Activated T-cell treated with anti-CD3 and anti-CD28 coated beads, Interleukin-2, amount 50 U/mL, for 24 hours (primary cell): Measurements from ENCODE around the gene EPHA6.
"Not testable (repeated sequence)": the region's sequence is repeated elsewhere in the genome, so short reads cannot be mapped to it uniquely, and the experiment has no call there.

Source experiments
- DNase-seq: peaks from one replicate; pipeline ENCODE4 v3.0.0-alpha.2; 2020
- H3K27ac Mint-ChIP-seq: 2 replicates; pipeline ENCODE4 v1.8.0; 2020; ENCODE audit warnings: mild to moderate bottlenecking, mixed read lengths
- H3K27me3 Mint-ChIP-seq: 2 replicates; pipeline ENCODE4 v1.8.0; 2020; ENCODE audit warnings: mixed read lengths
- H3K36me3 Mint-ChIP-seq: 2 replicates; pipeline ENCODE4 v1.8.0; 2020; ENCODE audit warnings: low read depth, mixed read lengths
- H3K4me1 Mint-ChIP-seq: 2 replicates; pipeline ENCODE4 v1.8.0; 2020; ENCODE audit warnings: low read depth, mixed read lengths
- H3K4me3 Mint-ChIP-seq: 2 replicates; pipeline ENCODE4 v1.8.0; 2020; ENCODE audit warnings: mild to moderate bottlenecking, moderate library complexity, mixed read lengths
- H3K9me3 Mint-ChIP-seq: 2 replicates; pipeline ENCODE4 v1.8.0; 2020; ENCODE audit warnings: mixed read lengths

Gene EPHA6

DNA sequence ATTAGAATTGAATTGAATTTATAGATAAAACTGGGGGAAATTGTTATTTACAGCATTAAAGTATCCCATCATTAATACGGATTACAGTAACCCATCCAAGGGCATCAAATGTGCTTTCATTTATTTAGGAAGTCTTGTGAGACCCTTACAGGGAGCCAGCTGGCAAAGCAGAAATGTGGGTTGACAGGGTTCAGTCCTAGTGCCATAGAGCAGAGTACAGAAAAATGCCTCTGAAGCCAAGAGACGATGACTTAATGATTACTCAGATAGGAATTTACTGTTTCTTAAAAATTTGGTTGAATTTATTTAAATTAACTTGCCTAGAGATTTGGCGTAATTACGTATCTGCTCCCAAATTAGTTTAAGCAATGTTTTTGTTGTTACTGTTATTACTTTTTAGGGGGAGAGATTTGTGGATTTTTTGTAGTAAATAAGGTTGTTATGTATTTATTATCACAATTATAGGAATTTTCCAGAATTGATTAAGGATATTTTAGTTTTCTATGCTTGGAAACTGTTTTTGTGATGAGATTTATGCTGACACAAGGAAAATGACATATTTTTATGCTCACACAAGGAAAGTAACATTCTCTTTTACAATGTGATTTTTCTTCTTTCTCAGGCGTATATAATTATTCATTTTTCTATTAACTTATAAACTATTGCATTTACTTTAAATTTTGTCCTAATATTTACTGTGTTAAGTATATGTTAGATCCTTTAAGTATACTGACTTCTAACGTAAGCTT lies 152.0 kb downstream of the EPHA6 start:
- H3K4me1 Mint-ChIP-seq = no peaks in the 10 kb centered on the region
- H3K4me3 Mint-ChIP-seq = no peak overlapping the region
- no peak overlapping the region for H3K27ac Mint-ChIP-seq
- no peaks in the 10 kb centered on the region for H3K9me3 Mint-ChIP-seq
- DNase-seq = no peak
- H3K36me3 Mint-ChIP-seq = no peaks in the 10 kb centered on the region
- no peaks in the 10 kb centered on the region for H3K27me3 Mint-ChIP-seq

DNA sequence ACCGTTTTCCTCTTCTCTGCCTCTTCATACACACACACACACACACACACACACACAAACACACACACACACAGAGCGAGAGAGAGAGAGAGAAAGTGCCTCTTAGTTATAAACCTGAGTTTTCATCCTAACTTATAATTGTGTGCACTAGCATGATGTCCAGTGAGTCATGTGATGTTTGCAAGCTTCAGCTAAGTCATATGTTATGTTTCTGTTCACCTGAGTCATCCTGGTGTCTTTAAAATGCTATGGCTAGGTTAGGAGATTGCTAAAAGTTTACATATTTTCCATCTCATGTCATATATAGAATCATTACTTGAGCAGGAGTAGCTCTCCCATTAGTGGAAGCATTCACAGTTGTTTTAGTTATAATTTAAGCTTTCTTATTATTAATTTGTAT lies 155.8 kb downstream of the EPHA6 start:
- DNase-seq = no peak
- Mint-ChIP-seq H3K36me3 (no peaks in the 10 kb centered on the region), H3K4me3 (no peak overlapping the region), H3K27me3 (no peaks in the 10 kb centered on the region), H3K27ac (no peak overlapping the region), H3K4me1 (no peaks in the 10 kb centered on the region), H3K9me3 (no peaks in the 10 kb centered on the region)

GRCh38 chr3:96977671-96978070 lies 163.3 kb downstream of the EPHA6 start:
- DNase-seq = no peak
- no peak overlapping the region for H3K27ac Mint-ChIP-seq
- H3K9me3 Mint-ChIP-seq = peaks cover 3% of the 10 kb centered on the region
- H3K4me1 Mint-ChIP-seq = no peaks in the 10 kb centered on the region
- H3K36me3 Mint-ChIP-seq = no peaks in the 10 kb centered on the region
- H3K4me3 Mint-ChIP-seq = no peak overlapping the region
- H3K27me3 Mint-ChIP-seq = no peaks in the 10 kb centered on the region

DNA sequence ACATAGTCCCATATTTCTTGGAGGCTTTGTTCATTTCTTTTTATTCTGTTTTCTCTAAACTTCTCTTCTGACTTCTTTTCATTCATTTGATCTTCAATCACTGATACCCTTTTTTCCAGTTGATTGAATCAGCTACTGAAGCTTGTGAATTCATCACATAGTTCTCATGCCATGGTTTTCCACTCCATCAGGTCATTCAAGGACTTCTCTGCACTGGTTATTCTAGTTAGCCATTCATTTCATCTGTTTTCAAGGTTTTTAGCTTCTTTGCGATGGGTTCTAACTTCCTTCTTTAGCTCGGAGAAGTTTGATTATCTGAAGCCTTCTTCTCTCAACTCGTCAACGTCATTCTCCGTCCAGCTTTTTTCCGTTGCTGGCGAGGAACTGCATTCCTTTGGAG lies 169.3 kb downstream of the EPHA6 start:
- H3K4me3 Mint-ChIP-seq, H3K9me3 Mint-ChIP-seq, DNase-seq, H3K27me3 Mint-ChIP-seq, H3K4me1 Mint-ChIP-seq, H3K36me3 Mint-ChIP-seq, H3K27ac Mint-ChIP-seq: not testable (repeated sequence)

DNA sequence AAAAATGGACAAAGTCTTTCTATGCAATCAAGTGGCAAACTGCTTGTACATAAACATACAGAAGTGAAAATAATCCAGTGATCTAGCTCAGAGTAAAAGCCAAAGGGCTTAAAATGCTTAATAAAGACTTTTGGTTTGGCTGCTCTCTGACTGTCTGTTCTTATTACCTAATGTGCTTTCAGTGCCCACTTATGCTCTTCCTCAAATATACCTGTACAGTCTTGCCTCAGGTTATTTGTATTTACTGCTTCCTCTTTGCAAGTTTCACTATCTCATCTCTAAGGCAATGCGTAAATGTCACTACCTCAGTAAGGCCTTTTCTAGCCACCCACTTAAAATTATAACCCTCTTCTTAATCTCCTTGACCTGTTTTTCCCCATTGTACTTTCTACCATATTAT lies 171.8 kb downstream of the EPHA6 start:
- Mint-ChIP-seq H3K4me3 (no peak overlapping the region), H3K9me3 (peaks cover 7% of the 10 kb centered on the region), H3K36me3 (no peaks in the 10 kb centered on the region), H3K27ac (no peak overlapping the region), H3K27me3 (no peaks in the 10 kb centered on the region), H3K4me1 (no peaks in the 10 kb centered on the region)
- no peak for DNase-seq

DNA sequence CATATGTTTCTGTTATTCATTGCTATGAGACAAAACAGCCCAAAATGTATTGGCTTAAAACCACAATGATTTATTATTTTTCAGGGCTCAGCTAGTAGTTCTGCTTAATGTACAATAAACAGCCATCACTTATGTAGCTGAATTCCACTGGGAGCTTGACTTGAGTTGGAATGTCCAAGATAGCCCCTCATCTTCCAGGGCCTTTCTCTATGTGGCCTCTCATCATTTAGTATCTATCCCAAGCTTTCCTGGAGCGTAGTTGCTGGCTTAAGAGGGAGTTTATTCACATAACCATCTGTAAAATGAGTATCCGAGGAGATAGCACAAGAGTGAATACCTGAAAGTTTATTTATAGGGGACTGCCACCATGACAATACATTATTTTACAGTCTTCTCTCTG lies 176.8 kb downstream of the EPHA6 start:
- no peak for DNase-seq
- Mint-ChIP-seq H3K36me3 (no peaks in the 10 kb centered on the region), H3K27me3 (no peaks in the 10 kb centered on the region), H3K4me3 (no peak overlapping the region), H3K27ac (no peak overlapping the region), H3K9me3 (peaks cover 8% of the 10 kb centered on the region), H3K4me1 (no peaks in the 10 kb centered on the region)

DNA sequence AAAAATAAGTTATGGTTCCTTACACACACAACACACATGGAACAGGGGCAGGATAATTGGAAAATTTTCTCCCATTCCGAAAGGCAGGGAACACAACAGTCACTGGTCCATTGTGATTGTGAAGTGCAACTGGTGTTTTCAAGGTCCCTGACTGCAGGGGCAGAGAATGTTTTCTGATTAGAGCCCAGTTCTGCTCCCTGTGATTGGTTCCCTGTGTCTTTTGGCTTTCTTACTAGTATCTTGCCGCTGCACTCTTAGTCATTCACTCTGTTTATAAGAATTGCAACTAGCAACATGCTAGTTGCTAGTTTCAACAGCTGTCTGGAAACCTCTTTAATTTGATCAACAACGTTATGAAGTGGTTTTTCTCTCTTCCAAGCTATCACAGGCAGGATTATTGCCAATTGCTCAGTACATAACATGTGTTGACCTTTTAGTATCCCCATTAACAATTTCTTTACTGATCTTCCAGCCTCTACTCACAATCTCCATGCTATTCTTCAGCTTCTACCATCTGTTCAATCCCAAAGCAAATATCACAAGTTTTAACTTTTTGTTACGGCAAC lies 177.5 kb downstream of the EPHA6 start:
- H3K9me3 Mint-ChIP-seq = peaks cover 8% of the 10 kb centered on the region
- H3K4me1 Mint-ChIP-seq = no peaks in the 10 kb centered on the region
- no peak overlapping the region for H3K4me3 Mint-ChIP-seq
- no peak overlapping the region for H3K27ac Mint-ChIP-seq
- no peaks in the 10 kb centered on the region for H3K27me3 Mint-ChIP-seq
- no peaks in the 10 kb centered on the region for H3K36me3 Mint-ChIP-seq
- no peak for DNase-seq

DNA sequence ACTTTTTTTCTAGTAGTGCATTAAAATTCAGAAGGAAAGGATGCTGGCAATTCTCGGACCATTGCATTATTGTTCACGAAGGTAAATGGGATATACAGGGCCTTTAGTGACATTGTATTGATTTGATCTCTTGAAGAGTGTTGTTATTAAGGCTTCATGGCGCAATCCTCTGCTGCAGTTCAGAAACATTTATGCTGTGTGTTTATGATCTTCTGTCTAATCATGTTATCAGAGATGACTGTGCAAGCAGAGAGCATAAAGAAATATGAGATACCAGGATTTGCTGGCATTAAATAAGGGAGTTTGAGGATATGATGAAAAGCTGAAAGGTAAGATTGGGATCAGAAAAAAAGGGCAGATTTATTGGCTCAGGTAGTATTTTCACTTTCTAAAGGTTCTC lies 180.6 kb downstream of the EPHA6 start:
- no peak overlapping the region for H3K27ac Mint-ChIP-seq
- no peak for DNase-seq
- no peaks in the 10 kb centered on the region for H3K4me1 Mint-ChIP-seq
- H3K4me3 Mint-ChIP-seq = no peak overlapping the region
- no peaks in the 10 kb centered on the region for H3K27me3 Mint-ChIP-seq
- no peaks in the 10 kb centered on the region for H3K36me3 Mint-ChIP-seq
- peaks cover 6% of the 10 kb centered on the region for H3K9me3 Mint-ChIP-seq

GRCh38 chr3:96996009-96996408 lies 181.6 kb downstream of the EPHA6 start:
- no peaks in the 10 kb centered on the region for H3K36me3 Mint-ChIP-seq
- H3K4me3 Mint-ChIP-seq = no peak overlapping the region
- peaks cover 6% of the 10 kb centered on the region for H3K9me3 Mint-ChIP-seq
- no peaks in the 10 kb centered on the region for H3K27me3 Mint-ChIP-seq
- no peaks in the 10 kb centered on the region for H3K4me1 Mint-ChIP-seq
- DNase-seq = no peak
- H3K27ac Mint-ChIP-seq = no peak overlapping the region

DNA sequence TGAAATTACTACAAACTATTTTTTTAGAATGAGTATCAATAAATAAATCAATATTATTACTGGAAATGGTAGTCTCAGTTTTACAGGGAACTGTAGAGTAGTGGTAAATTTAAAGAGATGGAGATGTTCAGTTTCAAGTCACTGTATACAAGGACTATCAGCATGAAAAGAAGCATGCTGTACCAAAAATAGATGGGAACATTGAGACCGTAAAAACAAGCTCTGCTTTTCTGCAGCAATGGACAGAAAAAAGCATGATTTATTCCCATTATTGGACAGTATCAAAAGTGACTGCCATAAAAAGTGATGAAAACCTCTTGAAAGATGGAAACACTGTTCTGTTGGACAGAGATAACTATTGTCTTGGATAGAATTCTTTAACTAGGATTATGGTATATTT lies 187.2 kb downstream of the EPHA6 start:
- no peak for DNase-seq

GRCh38 chr3:97009427-97010019 lies 195.1 kb downstream of the EPHA6 start:
- no peaks in the 10 kb centered on the region for H3K4me1 Mint-ChIP-seq
- no peaks in the 10 kb centered on the region for H3K36me3 Mint-ChIP-seq
- peaks cover 10% of the 10 kb centered on the region for H3K9me3 Mint-ChIP-seq
- H3K27ac Mint-ChIP-seq = no peak overlapping the region
- no peaks in the 10 kb centered on the region for H3K27me3 Mint-ChIP-seq
- no peak for DNase-seq
- H3K4me3 Mint-ChIP-seq = no peak overlapping the region

More for the DNA sequence above, 187.2 kb downstream of the EPHA6 start:
- Mint-ChIP-seq H3K27me3 (no peaks in the 10 kb centered on the region), H3K4me1 (no peaks in the 10 kb centered on the region), H3K4me3 (no peak overlapping the region), H3K9me3 (peaks cover 6% of the 10 kb centered on the region), H3K27ac (no peak overlapping the region), H3K36me3 (no peaks in the 10 kb centered on the region)

DNA sequence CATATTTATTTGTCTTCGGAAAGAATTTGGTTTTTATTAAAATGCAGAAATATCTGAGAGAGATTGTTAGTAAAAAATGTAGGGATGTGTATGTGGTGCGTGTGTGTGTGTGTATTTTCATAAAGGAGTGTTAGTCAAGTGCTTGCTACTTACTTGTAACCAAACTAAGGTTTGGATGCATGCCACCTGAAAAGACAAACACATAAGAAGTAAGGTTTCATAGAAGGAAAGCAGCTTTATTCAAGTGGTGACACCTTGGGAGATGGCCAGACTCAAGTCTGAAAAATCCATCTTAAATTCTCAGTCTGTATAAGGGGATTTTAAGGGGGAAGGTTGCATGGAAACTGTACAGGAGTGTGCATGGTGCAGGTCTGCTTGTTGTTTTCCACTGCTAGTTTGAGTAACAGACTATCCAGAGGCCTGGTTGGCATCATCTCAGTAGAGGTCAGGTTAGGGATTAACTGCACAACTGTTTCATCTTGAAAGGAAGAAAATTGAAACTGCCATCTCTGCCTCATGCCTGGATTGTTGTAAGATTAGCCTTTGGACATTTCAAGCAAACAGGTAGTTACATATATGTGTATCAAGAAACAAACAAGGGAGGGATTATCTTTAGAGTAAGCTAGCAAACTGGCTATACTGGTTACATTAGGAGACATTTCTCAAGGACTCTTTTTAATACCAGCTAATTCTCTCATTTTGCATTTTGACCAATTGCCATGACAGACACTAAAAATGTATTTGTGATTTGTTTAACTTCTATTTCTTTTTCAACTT lies 196.7 kb downstream of the EPHA6 start:
- Mint-ChIP-seq H3K4me1 (no peaks in the 10 kb centered on the region), H3K27ac (no peak overlapping the region), H3K36me3 (no peaks in the 10 kb centered on the region), H3K9me3 (peaks cover 10% of the 10 kb centered on the region), H3K27me3 (no peaks in the 10 kb centered on the region), H3K4me3 (no peak overlapping the region)
- DNase-seq = no peak

GRCh38 chr3:97021778-97022177 lies 207.4 kb downstream of the EPHA6 start:
- no peak for DNase-seq
- H3K9me3 Mint-ChIP-seq = peaks cover 5% of the 10 kb centered on the region
- H3K27ac Mint-ChIP-seq = no peak overlapping the region
- no peaks in the 10 kb centered on the region for H3K36me3 Mint-ChIP-seq
- no peaks in the 10 kb centered on the region for H3K27me3 Mint-ChIP-seq
- no peaks in the 10 kb centered on the region for H3K4me1 Mint-ChIP-seq
- H3K4me3 Mint-ChIP-seq = no peak overlapping the region

DNA sequence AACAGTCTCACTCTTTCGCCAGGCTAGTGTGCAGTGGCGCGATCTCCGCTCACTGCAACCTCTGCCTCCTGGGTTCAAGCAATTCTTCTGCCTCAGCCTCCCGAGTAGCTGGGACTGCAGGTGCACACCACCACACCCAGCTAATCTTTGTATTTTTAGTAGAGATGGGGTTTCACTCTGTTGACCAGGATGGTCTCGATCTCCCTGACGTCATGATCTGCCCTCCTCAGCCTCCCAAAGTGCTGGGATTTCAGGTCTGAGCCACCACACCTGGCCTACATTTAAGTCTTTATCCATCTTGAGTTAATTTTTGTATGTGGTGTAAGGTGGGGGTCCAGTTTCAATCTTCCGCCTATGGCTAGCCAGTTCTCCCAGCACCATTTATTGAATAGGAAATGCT lies 211.2 kb downstream of the EPHA6 start:
- not testable (repeated sequence) for H3K36me3 Mint-ChIP-seq, H3K4me1 Mint-ChIP-seq, H3K4me3 Mint-ChIP-seq, H3K27ac Mint-ChIP-seq, H3K9me3 Mint-ChIP-seq, H3K27me3 Mint-ChIP-seq, DNase-seq

DNA sequence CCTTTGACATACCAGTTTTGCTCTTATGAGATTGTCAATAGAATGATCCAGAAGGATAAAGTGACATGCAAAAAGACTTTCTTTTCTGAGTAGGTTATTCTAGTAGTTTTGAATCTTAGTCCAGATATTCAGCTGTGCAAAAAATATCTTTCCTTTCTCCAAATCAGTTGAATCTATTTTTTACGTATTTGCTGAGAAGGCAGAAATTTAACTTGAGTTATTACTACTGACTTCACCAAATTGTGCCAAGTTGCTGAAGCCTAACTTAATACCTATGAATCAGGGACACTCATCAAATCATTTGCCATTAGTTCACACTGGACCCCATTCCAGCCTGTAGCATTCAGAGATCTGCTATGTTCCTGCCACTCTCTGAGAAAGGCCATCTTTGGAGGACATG lies 215.6 kb downstream of the EPHA6 start:
- no peaks in the 10 kb centered on the region for H3K36me3 Mint-ChIP-seq
- H3K27me3 Mint-ChIP-seq = no peaks in the 10 kb centered on the region
- H3K4me3 Mint-ChIP-seq = no peak overlapping the region
- H3K4me1 Mint-ChIP-seq = no peaks in the 10 kb centered on the region
- DNase-seq = no peak
- peaks cover 5% of the 10 kb centered on the region for H3K9me3 Mint-ChIP-seq
- no peak overlapping the region for H3K27ac Mint-ChIP-seq
